ENCODE measurements around the gene MAGI2. TPM values are rescaled to one million over a fixed set of nuclear protein-coding genes. Genes with fewer than 3 reads are reported as not detected.

The MAGI2 gene
- total RNA-seq, 1 donor from 2014 or later, result 13.3 TPM

GRCh38 chr7:78412216-78412858, 1041.1 kb downstream of the MAGI2 start:
- no peak overlapping the region for H3K27ac Mint-ChIP-seq
- peaks cover 11% of the 10 kb centered on the region for H3K27me3 Mint-ChIP-seq
- peaks cover 6% of the 10 kb centered on the region for H3K9me3 Mint-ChIP-seq
- no peak for TF ChIP-seq CTCF (conservative IDR thresholded peaks at IDR 0.05)
- no peak for DNase-seq (ENCODE audit: extremely low spot score, unreplicated experiment)
- H3K4me3 Mint-ChIP-seq, result no peak overlapping the region
- H3K36me3 Mint-ChIP-seq, result peaks cover 4% of the 10 kb centered on the region
- no peaks in the 10 kb centered on the region for H3K4me1 Mint-ChIP-seq (ENCODE audit: unreplicated experiment)

- Mint-ChIP-seq H3K27ac (no peak overlapping the region), H3K27me3 (no peaks in the 10 kb centered on the region), H3K9me3 (no peaks in the 10 kb centered on the region), H3K36me3 (no peaks in the 10 kb centered on the region), H3K4me3 (no peak overlapping the region), H3K4me1 (ENCODE audit: unreplicated experiment) (no peaks in the 10 kb centered on the region)
- TF ChIP-seq CTCF (conservative IDR thresholded peaks at IDR 0.05), result no peak
- DNase-seq (ENCODE audit: extremely low spot score, unreplicated experiment), result no peak
These were observed 1046.4 kb downstream of the MAGI2 start for GRCh38 chr7:78407031-78407430.

GRCh38 chr7:78406531-78406930, 1046.9 kb downstream of the MAGI2 start:
- no peak for DNase-seq (ENCODE audit: extremely low spot score, unreplicated experiment)
- no peaks in the 10 kb centered on the region for H3K9me3 Mint-ChIP-seq
- no peaks in the 10 kb centered on the region for H3K27me3 Mint-ChIP-seq
- no peaks in the 10 kb centered on the region for H3K4me1 Mint-ChIP-seq (ENCODE audit: unreplicated experiment)
- no peak overlapping the region for H3K4me3 Mint-ChIP-seq
- H3K36me3 Mint-ChIP-seq, result no peaks in the 10 kb centered on the region
- no peak for TF ChIP-seq CTCF (conservative IDR thresholded peaks at IDR 0.05)
- H3K27ac Mint-ChIP-seq, result no peak overlapping the region

- H3K4me1 Mint-ChIP-seq (ENCODE audit: unreplicated experiment), result no peaks in the 10 kb centered on the region
- H3K27ac Mint-ChIP-seq, result no peak overlapping the region
- no peaks in the 10 kb centered on the region for H3K36me3 Mint-ChIP-seq
- TF ChIP-seq CTCF (conservative IDR thresholded peaks at IDR 0.05), result no peak
- DNase-seq (ENCODE audit: extremely low spot score, unreplicated experiment), result no peak
- no peak overlapping the region for H3K4me3 Mint-ChIP-seq
- H3K27me3 Mint-ChIP-seq, result peaks cover 3% of the 10 kb centered on the region
- H3K9me3 Mint-ChIP-seq, result no peaks in the 10 kb centered on the region
These were observed 1051.4 kb downstream of the MAGI2 start for GRCh38 chr7:78402096-78402495.

- Mint-ChIP-seq H3K27me3 (peaks cover 3% of the 10 kb centered on the region), H3K4me3 (no peak overlapping the region), H3K4me1 (ENCODE audit: unreplicated experiment) (no peaks in the 10 kb centered on the region)
These were observed 1053.4 kb downstream of the MAGI2 start for GRCh38 chr7:78400038-78400437.

More at GRCh38 chr7:78400038-78400437, 1053.4 kb downstream of the MAGI2 start:
- no peaks in the 10 kb centered on the region for H3K36me3 Mint-ChIP-seq
- TF ChIP-seq CTCF (conservative IDR thresholded peaks at IDR 0.05), result no peak
- no peak for DNase-seq (ENCODE audit: extremely low spot score, unreplicated experiment)
- no peak overlapping the region for H3K27ac Mint-ChIP-seq
- H3K9me3 Mint-ChIP-seq, result no peaks in the 10 kb centered on the region
